Activated CD8-positive, alpha-beta memory T cell treated with anti-CD3 and anti-CD28 coated beads, Interleukin-2, amount 50 U/mL, for 24 hours (primary cell): ENCODE data around the gene GFOD2.

Source experiments
- DNase-seq: peaks from one replicate; pipeline ENCODE4 v3.0.0-alpha.2; 2020; ENCODE audit errors: extremely low read depth

GFOD2 gene

DNA sequence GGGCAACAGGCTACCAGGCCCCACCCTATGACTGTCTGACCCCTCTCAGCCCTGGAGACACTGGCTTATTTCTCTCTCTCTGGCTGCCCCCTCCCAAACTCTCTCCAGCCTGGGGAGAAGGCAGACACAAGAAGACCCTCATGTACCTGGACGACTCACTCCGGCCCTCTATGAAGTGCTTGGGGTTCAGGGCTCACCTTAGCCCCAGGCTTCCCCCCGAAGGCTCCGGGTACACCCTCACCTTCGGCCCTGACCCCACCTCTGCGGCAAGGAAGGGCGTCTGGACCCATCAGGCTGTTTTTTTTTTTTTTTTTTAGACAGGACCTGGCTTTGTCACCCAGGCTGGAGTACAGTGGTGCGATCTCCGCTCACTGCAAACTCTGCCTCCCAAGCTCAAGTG lies 75.1 kb downstream of the GFOD2 start:
- no peak for DNase-seq

DNA sequence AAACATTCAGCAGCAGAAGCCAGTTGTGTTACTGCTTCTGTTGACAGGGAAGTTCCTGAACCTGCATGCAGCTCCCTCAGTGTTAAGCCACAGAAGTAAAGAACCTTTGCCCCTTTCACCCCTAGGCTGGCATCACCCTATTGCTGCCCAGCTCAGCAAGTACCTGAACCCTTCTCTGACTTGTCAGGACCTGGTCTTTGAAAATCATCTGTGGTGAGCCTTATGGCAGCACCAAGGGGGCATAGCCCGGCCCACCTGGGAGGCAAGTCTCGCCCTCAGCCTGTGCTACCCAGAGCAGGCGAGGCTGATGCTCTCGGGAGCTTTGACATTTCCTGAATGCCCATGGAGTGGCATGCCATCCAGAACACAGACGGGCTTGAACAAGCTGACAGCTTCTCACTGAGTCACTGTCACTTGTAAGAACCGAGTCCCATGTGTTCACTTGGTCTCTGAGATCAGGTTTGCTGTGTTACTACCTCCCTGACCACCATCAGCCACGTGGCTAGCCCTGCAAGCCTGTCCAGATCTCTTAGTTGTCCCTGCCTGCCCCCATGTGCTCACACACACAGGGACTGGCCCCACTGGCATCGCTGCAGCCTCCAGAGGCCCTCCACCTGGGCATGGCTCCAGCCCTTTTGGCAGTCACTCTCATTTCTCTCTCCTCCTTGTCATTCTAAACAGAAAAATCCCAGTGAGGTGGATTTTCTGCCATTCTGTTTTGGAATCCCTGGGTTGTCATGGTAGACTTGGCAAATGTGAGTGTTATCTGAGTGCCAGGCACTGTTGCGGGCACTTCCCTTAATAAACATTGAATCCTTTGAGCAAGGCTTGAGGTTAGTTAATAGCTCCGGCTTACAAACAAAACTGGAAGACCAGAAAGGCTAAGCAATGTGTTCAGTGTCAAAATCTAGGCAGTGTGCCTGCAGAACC lies 77.1 kb downstream of the GFOD2 start:
- no peak for DNase-seq

- no peak for DNase-seq
Observed at GRCh38 chr16:67637625-67638024, 81.5 kb downstream of the GFOD2 start.

GRCh38 chr16:67636713-67637112 lies 82.4 kb downstream of the GFOD2 start:
- DNase-seq: no peak

DNA sequence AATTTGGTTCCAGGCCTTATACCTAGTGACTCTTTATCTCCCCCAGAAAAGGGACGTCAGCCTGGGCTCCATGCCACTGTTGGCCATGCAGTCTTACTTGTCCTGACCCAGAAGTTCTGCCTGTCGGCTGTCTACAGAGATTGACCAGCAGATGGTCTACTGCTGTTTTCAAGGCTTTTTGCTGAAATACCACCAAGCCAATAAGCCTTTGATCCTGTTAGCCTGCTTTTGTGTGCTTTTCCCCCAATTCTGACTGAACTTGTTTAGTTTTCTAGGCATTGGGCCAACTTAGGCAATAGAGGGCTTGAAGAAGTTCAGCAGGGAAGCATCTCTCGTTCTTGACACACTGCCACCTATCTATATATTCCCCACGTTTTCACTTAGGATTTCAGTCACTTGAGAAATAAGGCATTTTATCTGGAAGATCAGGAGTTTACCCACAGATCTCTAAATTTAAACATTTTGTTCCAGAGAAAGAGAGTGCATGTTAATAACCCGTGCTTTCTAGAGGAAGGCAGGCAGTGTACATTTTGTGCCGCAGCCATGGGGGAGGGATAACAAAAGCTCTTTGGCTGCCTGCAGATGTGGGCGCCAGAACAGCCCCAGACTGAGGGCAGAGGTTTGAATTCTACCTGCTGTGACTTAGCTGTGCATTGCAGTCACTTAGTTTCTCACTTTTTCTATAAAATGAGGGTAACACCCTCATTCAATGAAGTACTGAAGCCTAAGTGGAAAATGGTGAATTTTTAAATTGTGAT lies 86.5 kb downstream of the GFOD2 start:
- DNase-seq: no peak

GRCh38 chr16:67628216-67628615 lies 90.9 kb downstream of the GFOD2 start:
- no peak for DNase-seq
